ENCODE results near the gene ASAP3. TPM values are rescaled to one million over a fixed set of nuclear protein-coding genes. Genes with fewer than 3 reads are reported as not detected.

The ASAP3 gene
- total RNA-seq, 4 donors from 2014 or later = 17.6 to 39.0 (median 30.5) TPM

DNA sequence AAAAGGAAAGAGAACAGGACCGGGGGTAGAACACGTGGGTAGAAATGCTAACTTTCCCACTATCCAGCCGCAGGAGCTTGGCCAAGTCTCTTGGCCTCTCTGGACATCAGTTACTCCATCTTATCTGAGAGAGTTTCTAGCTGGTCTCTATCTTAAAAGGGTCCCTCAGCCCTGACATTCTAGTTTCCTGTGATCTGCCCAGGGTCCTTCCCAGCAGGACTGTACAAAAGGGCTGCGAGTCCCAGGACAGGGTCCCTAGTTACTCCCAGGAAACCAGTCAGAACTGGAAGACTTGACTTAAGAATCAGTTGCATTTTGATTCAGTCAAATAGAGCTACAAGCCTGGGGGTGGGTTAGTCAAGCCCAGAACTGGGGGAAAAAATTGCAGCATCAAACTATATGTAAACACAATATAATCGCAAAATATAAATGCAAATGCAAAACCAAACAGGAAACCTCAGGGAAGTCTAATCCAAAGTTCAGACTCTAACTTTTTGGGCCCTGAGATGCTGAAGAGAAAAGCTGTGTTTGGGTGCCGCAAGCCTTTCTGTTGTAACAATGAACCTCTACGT is 2.9 kb downstream of the ASAP3 start:
- H3K27ac ChIP-seq = no peak overlapping the region

DNA sequence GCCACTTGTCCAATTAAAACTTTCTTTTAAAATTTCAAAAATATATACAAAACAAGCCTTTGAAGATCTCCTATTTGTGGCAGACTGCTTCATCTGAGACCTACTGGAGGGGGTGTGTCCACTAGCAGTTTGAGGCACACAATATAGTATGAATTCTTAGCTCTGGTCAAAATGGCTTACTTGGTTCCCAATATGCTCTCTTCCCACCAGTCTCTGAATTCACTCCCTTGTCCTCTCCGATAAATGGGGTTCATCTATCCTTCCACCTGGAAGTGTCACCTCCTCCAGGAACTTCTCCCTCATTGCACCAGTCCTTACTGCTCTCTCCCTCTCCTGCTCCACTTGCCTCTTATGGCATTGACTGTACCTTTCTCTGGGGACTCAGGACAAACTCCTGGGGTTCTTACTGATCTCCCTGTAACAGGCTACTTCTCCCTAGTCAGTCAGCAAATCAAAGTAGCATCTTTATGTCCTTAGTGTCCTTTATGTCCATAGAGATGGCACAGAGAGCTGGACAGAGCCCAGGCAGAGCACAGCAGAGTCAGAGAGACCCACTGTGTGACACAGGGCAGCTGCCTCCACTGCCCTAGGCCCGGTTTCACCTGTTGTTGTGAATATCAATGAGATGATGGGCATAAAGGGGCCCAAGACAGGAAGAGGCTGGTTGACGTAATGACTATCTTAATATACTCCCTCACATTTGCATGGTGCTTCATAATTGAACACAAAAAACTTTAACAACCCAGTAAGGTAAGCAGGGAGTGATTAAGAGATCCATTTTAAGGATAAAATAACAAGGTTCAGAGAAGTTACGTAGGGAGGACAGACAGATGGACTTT is 3.6 kb downstream of the ASAP3 start:
- no peak for DNase-seq
- no peak for TF ChIP-seq POLR2A (IDR thresholded peaks at IDR 0.05)
- TF ChIP-seq, protein P1, sequence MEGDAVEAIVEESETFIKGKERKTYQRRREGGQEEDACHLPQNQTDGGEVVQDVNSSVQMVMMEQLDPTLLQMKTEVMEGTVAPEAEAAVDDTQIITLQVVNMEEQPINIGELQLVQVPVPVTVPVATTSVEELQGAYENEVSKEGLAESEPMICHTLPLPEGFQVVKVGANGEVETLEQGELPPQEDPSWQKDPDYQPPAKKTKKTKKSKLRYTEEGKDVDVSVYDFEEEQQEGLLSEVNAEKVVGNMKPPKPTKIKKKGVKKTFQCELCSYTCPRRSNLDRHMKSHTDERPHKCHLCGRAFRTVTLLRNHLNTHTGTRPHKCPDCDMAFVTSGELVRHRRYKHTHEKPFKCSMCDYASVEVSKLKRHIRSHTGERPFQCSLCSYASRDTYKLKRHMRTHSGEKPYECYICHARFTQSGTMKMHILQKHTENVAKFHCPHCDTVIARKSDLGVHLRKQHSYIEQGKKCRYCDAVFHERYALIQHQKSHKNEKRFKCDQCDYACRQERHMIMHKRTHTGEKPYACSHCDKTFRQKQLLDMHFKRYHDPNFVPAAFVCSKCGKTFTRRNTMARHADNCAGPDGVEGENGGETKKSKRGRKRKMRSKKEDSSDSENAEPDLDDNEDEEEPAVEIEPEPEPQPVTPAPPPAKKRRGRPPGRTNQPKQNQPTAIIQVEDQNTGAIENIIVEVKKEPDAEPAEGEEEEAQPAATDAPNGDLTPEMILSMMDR (IDR thresholded peaks at IDR 0.05) = no peak
- no peaks in the 10 kb centered on the region for H3K36me3 ChIP-seq
- no peak overlapping the region for H3K27ac ChIP-seq
- peaks cover 11 to 65% (median 19%) of the 10 kb centered on the region in 3 donors for H3K4me1 ChIP-seq
- no peak overlapping the region for H3K4me3 ChIP-seq
- intact Hi-C loops (cut with DNase I) = no loop called here
- 80 to 82% methylated on average over 4 of the region's 4 CpGs for WGBS, 2 donors
- H3K9me3 ChIP-seq = no peaks in the 10 kb centered on the region
- no peaks in the 10 kb centered on the region for H3K27me3 ChIP-seq

More for the DNA sequence above, 2.9 kb downstream of the ASAP3 start:
- intact Hi-C loops (cut with DNase I) = no loop called here
- TF ChIP-seq POLR2A (IDR thresholded peaks at IDR 0.05) = no peak
- TF ChIP-seq, protein P1 (IDR thresholded peaks at IDR 0.05) = no peak
- no peak for DNase-seq
- Histone ChIP-seq H3K27me3 (no peaks in the 10 kb centered on the region), H3K36me3 (no peaks in the 10 kb centered on the region), H3K9me3 (no peaks in the 10 kb centered on the region), H3K4me3 (no peak overlapping the region), H3K4me1 (peaks cover 11 to 63% (median 18%) of the 10 kb centered on the region in 3 donors)
- 72 to 77% methylated on average over 6 to 7 of the region's 7 CpGs for WGBS, 2 donors

DNA sequence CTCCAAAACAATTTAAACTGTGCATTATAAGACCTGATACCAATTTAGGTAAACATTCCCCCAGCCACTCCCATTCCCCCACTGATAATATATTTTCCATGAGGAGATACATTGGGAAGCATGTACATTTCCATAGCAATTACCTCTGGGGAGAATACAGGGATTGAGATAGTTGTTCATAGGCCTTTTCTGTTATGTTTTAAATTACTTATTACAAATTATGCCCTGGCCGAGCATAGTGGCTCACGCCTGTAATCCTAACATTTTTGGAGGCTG is 4.4 kb downstream of the ASAP3 start:
- DNase-seq = no peak
- H3K4me3 ChIP-seq = no peak overlapping the region
- peak overlapping the region in 1 of 4 donors; percentile 21 for H3K27ac ChIP-seq
- no peaks in the 10 kb centered on the region for H3K9me3 ChIP-seq
- intact Hi-C loops (cut with DNase I) = no loop called here
- 74 to 80% methylated on average over 1 to 2 of the region's 2 CpGs for WGBS, 2 donors
- H3K36me3 ChIP-seq = no peaks in the 10 kb centered on the region
- H3K4me1 ChIP-seq = peaks cover 15 to 66% (median 22%) of the 10 kb centered on the region in 3 donors
- TF ChIP-seq, protein P1 (IDR thresholded peaks at IDR 0.05) = no peak
- TF ChIP-seq POLR2A (IDR thresholded peaks at IDR 0.05) = no peak
- no peaks in the 10 kb centered on the region for H3K27me3 ChIP-seq

DNA sequence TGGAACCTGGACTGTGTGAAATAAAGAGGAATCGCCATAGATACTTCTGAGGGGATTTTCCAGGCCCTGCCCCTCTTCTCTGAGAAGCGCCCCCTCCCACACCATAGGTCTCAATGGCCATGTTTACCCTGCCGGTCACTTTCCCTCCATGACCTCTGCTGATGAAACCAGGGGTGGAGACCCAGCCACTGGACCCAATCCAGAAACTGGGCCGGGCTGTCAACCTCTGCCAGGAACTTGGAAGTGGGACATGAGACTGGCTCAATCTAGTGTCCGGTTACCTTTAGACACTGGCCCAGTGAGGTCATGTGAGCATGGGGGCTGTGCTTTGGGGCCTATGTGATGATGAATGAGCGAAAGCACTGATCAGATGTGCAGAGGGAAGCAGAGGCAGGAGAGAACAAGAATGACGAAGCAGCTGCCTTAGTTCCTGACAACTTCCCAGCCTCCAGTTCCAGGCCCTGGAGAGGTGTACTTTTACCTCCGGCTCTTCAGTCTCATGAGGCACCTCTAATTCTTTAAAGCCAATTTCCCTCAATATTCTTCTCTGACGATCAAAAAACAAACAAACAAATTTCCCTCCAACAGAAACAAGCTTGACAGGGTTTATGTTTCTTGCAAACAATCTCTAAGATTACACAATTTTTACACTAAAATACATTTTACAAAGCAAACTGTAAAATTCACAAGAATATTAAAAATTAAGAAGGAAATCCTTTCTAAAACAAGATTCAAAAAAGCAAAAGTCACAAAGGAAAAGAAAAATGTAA is 4.9 kb downstream of the ASAP3 start:
- intact Hi-C loops (cut with DNase I) = no loop called here
- Histone ChIP-seq H3K36me3 (no peaks in the 10 kb centered on the region), H3K27ac (peak overlapping the region in 2 of 4 donors; percentile 26 to 59), H3K4me1 (peaks cover 14 to 70% (median 25%) of the 10 kb centered on the region in 3 donors), H3K27me3 (no peaks in the 10 kb centered on the region), H3K4me3 (no peak overlapping the region), H3K9me3 (no peaks in the 10 kb centered on the region)
- 42 to 69% methylated on average over 6 to 8 of the region's 9 CpGs for WGBS, 2 donors
- TF ChIP-seq POLR2A (IDR thresholded peaks at IDR 0.05) = no peak
- no peak for DNase-seq

DNA sequence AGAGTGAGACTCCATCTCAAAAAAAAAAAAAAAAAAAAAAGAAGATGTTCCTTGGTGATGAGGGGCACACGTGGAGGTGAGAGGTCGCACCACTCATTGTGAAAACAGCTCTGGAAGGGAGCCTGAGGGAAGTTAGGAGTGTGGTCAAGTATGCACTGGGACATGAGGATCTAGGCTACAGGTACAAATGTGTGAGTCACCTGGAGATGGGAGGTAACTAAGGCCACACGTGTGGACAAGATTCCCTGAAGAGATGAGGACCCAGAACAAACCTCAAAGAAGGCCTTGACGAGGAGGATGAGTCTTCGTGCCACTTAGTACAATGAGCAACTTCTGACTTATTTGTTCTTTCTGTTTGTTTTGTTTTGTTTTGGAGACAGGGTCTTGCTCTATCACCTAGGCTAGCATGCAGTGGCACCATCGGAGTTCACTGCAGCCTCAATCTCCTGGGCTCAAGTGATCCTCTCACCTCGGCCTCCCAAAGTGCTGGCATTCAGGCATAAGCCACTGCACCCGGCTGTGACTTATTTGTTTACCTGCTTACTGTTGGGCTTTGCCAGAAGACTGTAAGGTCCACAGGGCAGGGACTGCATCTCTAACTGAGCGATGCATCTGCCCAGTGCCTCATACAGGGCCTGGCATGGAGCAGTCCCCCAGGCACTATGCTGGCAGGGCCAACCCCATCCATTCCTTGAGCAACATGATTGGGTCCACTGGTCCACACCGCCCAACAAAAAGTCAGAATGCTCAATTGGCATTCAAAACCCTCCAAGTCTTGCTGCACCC is 6.4 kb downstream of the ASAP3 start:
- 78 to 83% methylated on average over 7 to 9 of the region's 10 CpGs for WGBS, 2 donors
- no peak for DNase-seq
- peaks cover 9 to 71% (median 17%) of the 10 kb centered on the region in 3 donors for H3K4me1 ChIP-seq

More for the DNA sequence above, 6.4 kb downstream of the ASAP3 start:
- Histone ChIP-seq H3K9me3 (no peaks in the 10 kb centered on the region), H3K36me3 (no peaks in the 10 kb centered on the region), H3K27me3 (no peaks in the 10 kb centered on the region), H3K27ac (no peak overlapping the region), H3K4me3 (no peak overlapping the region)
- no peak for TF ChIP-seq POLR2A (IDR thresholded peaks at IDR 0.05)
- TF ChIP-seq, protein P1 (IDR thresholded peaks at IDR 0.05) = no peak
- intact Hi-C loops (cut with DNase I) = no loop called here
